Measurements from ENCODE around the gene HOXB3. TPM values are rescaled to one million over a fixed set of nuclear protein-coding genes. Genes with fewer than 3 reads are reported as not detected.

The HOXB3 gene
- total RNA-seq, 1 donor from 2014 or later = not detected

GRCh38 chr17:48504953-48505352, 85.1 kb downstream of the HOXB3 start:
- Mint-ChIP-seq H3K4me1 (ENCODE audit: low read depth, unreplicated experiment) (peaks cover 18% of the 10 kb centered on the region), H3K4me3 (ENCODE audit: unreplicated experiment) (no peak overlapping the region)
- H3K27me3 ChIP-seq (ENCODE audit: insufficient read depth, low read length) = no peaks in the 10 kb centered on the region

DNA sequence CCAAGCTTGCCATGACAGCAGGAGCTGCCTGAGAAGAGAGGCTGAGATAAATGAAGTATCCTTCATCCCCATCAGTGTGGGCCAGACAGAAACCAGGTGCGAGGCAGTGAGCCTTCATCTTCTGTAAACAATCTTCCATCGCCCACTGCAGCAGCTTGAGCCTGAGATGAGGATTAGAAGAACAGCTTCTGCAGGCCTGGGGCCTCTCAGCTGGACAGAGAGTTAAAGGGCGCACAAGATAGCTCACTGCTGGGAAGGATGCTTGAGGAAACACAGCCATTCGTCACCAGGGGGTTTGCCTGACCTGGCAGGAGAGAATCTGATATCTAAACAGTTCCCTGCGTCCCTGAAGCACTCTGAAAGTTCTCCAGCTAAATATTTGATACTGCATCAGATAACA, 86.3 kb downstream of the HOXB3 start:
- no peaks in the 10 kb centered on the region for H3K36me3 ChIP-seq (ENCODE audit: insufficient read depth, low read length)
- H3K27ac ChIP-seq (ENCODE audit: low read depth, low read length) = no peak overlapping the region
- H4K20me1 ChIP-seq (ENCODE audit: insufficient read depth, low read length) = no peaks in the 10 kb centered on the region
- H3K4me3 ChIP-seq (ENCODE audit: insufficient read depth, low read depth, low read length) = no peak overlapping the region
- H3K9me3 Mint-ChIP-seq (ENCODE audit: unreplicated experiment) = no peaks in the 10 kb centered on the region
- no peaks in the 10 kb centered on the region for H3K9me3 ChIP-seq (ENCODE audit: insufficient read depth, low read depth, low read length)
- TF ChIP-seq EZH2 (IDR thresholded peaks at IDR 0.05; ENCODE audit: insufficient read depth, low read length) = no peak
- TF ChIP-seq, protein P1, sequence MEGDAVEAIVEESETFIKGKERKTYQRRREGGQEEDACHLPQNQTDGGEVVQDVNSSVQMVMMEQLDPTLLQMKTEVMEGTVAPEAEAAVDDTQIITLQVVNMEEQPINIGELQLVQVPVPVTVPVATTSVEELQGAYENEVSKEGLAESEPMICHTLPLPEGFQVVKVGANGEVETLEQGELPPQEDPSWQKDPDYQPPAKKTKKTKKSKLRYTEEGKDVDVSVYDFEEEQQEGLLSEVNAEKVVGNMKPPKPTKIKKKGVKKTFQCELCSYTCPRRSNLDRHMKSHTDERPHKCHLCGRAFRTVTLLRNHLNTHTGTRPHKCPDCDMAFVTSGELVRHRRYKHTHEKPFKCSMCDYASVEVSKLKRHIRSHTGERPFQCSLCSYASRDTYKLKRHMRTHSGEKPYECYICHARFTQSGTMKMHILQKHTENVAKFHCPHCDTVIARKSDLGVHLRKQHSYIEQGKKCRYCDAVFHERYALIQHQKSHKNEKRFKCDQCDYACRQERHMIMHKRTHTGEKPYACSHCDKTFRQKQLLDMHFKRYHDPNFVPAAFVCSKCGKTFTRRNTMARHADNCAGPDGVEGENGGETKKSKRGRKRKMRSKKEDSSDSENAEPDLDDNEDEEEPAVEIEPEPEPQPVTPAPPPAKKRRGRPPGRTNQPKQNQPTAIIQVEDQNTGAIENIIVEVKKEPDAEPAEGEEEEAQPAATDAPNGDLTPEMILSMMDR (IDR thresholded peaks at IDR 0.05; ENCODE audit: insufficient read depth, low read depth, low read length) = no peak
- no peak overlapping the region for H2AFZ ChIP-seq (ENCODE audit: low read depth, low read length)
- no peak overlapping the region for H3K4me3 Mint-ChIP-seq (ENCODE audit: unreplicated experiment)
- no peaks in the 10 kb centered on the region for H3K79me2 ChIP-seq (ENCODE audit: insufficient read depth, low read length)
- peaks cover 21% of the 10 kb centered on the region for H3K4me1 Mint-ChIP-seq (ENCODE audit: low read depth, unreplicated experiment)
- DNase-seq (ENCODE audit: low read depth) (no peak), FAIRE-seq (no peak)
- H3K4me1 ChIP-seq (ENCODE audit: insufficient read depth, low read length) = peaks cover 23% of the 10 kb centered on the region
- no peaks in the 10 kb centered on the region for H3K27me3 ChIP-seq (ENCODE audit: insufficient read depth, low read length)
- H3K36me3 Mint-ChIP-seq (ENCODE audit: low read depth, unreplicated experiment) = no peaks in the 10 kb centered on the region
- no peak overlapping the region for H3K9ac ChIP-seq (ENCODE audit: low read length)
- H3K4me2 ChIP-seq (ENCODE audit: low read length) = no peak overlapping the region
- H3K27ac Mint-ChIP-seq (ENCODE audit: unreplicated experiment) = no peak overlapping the region
- H3K27me3 Mint-ChIP-seq (ENCODE audit: low read depth, unreplicated experiment) = peaks cover 43% of the 10 kb centered on the region

More at GRCh38 chr17:48504953-48505352, 85.1 kb downstream of the HOXB3 start:
- Histone ChIP-seq H3K79me2 (ENCODE audit: insufficient read depth, low read length) (no peaks in the 10 kb centered on the region), H3K9ac (ENCODE audit: low read length) (no peak overlapping the region), H4K20me1 (ENCODE audit: insufficient read depth, low read length) (no peaks in the 10 kb centered on the region), H3K4me2 (ENCODE audit: low read length) (no peak overlapping the region), H3K4me1 (ENCODE audit: insufficient read depth, low read length) (peaks cover 23% of the 10 kb centered on the region), H3K4me3 (ENCODE audit: insufficient read depth, low read depth, low read length) (no peak overlapping the region), H3K27ac (ENCODE audit: low read depth, low read length) (no peak overlapping the region), H3K36me3 (ENCODE audit: insufficient read depth, low read length) (no peaks in the 10 kb centered on the region), H2AFZ (ENCODE audit: low read depth, low read length) (no peak overlapping the region), H3K9me3 (ENCODE audit: insufficient read depth, low read depth, low read length) (no peaks in the 10 kb centered on the region)
- no peak for DNase-seq (ENCODE audit: low read depth)
- no peak for TF ChIP-seq EZH2 (IDR thresholded peaks at IDR 0.05; ENCODE audit: insufficient read depth, low read length)
- TF ChIP-seq, protein P1 (IDR thresholded peaks at IDR 0.05; ENCODE audit: insufficient read depth, low read depth, low read length) = no peak
- Mint-ChIP-seq H3K36me3 (ENCODE audit: low read depth, unreplicated experiment) (no peaks in the 10 kb centered on the region), H3K9me3 (ENCODE audit: unreplicated experiment) (no peaks in the 10 kb centered on the region), H3K27ac (ENCODE audit: unreplicated experiment) (no peak overlapping the region), H3K27me3 (ENCODE audit: low read depth, unreplicated experiment) (peaks cover 41% of the 10 kb centered on the region)
- FAIRE-seq = no peak

DNA sequence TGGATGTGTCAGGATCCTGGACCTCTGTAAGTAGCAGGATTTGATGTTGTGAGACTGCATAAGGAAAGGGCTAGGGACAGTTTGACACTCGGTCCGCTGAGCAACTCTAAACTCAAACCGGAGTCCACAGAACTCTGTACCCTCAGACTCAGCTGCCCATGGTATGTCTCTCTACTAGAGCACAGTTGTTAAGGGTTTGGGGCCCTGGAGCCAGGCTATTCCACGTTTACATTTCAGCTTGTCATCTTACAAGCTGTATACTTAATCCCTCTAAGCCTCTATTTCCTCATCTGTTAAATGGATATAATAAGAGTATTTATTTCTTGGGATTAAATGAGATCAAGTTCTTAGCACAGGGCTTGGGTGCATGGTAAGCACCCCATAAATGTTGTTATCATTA, 87.1 kb downstream of the HOXB3 start:
- Histone ChIP-seq H3K36me3 (ENCODE audit: insufficient read depth, low read length) (no peaks in the 10 kb centered on the region), H3K27ac (ENCODE audit: low read depth, low read length) (no peak overlapping the region), H3K9me3 (ENCODE audit: insufficient read depth, low read depth, low read length) (no peaks in the 10 kb centered on the region), H3K27me3 (ENCODE audit: insufficient read depth, low read length) (no peaks in the 10 kb centered on the region), H3K9ac (ENCODE audit: low read length) (no peak overlapping the region), H3K4me3 (ENCODE audit: insufficient read depth, low read depth, low read length) (no peak overlapping the region), H3K79me2 (ENCODE audit: insufficient read depth, low read length) (no peaks in the 10 kb centered on the region), H3K4me2 (ENCODE audit: low read length) (no peak overlapping the region), H4K20me1 (ENCODE audit: insufficient read depth, low read length) (no peaks in the 10 kb centered on the region), H2AFZ (ENCODE audit: low read depth, low read length) (no peak overlapping the region), H3K4me1 (ENCODE audit: insufficient read depth, low read length) (peaks cover 23% of the 10 kb centered on the region)
- DNase-seq (ENCODE audit: low read depth) (no peak), FAIRE-seq (no peak)
- no peak overlapping the region for H3K27ac Mint-ChIP-seq (ENCODE audit: unreplicated experiment)
- no peak for TF ChIP-seq EZH2 (IDR thresholded peaks at IDR 0.05; ENCODE audit: insufficient read depth, low read length)
- TF ChIP-seq, protein P1 (IDR thresholded peaks at IDR 0.05; ENCODE audit: insufficient read depth, low read depth, low read length) = no peak
- H3K27me3 Mint-ChIP-seq (ENCODE audit: low read depth, unreplicated experiment) = peaks cover 47% of the 10 kb centered on the region
- H3K9me3 Mint-ChIP-seq (ENCODE audit: unreplicated experiment) = peaks cover 3% of the 10 kb centered on the region
- peaks cover 23% of the 10 kb centered on the region for H3K4me1 Mint-ChIP-seq (ENCODE audit: low read depth, unreplicated experiment)
- H3K4me3 Mint-ChIP-seq (ENCODE audit: unreplicated experiment) = no peak overlapping the region
- no peaks in the 10 kb centered on the region for H3K36me3 Mint-ChIP-seq (ENCODE audit: low read depth, unreplicated experiment)

Measured in astrocyte (in vitro differentiated cells and primary cell).